ENCODE results near the gene MMP7. TPM values are rescaled to one million over a fixed set of nuclear protein-coding genes. Genes with fewer than 3 reads are reported as not detected.
A peak's percentile ranks its signal among the peaks of the same experiment; 100 is the strongest.

MMP7 gene
- total RNA-seq, 4 donors from 2014 or later = 1.1 TPM; not detected in 3

DNA sequence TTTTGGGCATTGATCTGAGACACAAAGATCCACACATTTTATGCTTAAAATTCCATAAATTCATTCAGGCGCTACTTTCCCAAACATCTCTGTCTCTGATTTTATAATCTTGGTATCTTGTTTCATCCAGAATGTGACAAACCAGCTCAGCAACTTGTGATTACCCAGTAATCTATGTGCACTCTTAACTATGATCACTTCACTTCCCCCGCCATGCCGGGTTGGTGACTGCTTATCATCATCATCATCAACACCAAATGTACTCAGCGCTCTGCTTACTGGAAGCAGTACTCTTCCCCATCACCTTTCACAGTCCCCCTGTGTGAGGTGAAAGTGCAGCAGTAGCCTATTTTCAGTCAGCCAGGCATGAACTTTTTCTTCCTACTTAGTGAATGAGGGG lies 15.2 kb upstream of the MMP7 start:
- Histone ChIP-seq H3K4me3 (no peak overlapping the region), H3K27me3 (no peaks in the 10 kb centered on the region), H3K27ac (no peak overlapping the region), H3K9me3 (no peaks in the 10 kb centered on the region), H3K4me1 (no peaks in the 10 kb centered on the region), H3K36me3 (no peaks in the 10 kb centered on the region)
- no peak for TF ChIP-seq POLR2A (IDR thresholded peaks at IDR 0.05)
- TF ChIP-seq, protein P1, sequence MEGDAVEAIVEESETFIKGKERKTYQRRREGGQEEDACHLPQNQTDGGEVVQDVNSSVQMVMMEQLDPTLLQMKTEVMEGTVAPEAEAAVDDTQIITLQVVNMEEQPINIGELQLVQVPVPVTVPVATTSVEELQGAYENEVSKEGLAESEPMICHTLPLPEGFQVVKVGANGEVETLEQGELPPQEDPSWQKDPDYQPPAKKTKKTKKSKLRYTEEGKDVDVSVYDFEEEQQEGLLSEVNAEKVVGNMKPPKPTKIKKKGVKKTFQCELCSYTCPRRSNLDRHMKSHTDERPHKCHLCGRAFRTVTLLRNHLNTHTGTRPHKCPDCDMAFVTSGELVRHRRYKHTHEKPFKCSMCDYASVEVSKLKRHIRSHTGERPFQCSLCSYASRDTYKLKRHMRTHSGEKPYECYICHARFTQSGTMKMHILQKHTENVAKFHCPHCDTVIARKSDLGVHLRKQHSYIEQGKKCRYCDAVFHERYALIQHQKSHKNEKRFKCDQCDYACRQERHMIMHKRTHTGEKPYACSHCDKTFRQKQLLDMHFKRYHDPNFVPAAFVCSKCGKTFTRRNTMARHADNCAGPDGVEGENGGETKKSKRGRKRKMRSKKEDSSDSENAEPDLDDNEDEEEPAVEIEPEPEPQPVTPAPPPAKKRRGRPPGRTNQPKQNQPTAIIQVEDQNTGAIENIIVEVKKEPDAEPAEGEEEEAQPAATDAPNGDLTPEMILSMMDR (IDR thresholded peaks at IDR 0.05) = no peak
- DNase-seq = no peak

DNA sequence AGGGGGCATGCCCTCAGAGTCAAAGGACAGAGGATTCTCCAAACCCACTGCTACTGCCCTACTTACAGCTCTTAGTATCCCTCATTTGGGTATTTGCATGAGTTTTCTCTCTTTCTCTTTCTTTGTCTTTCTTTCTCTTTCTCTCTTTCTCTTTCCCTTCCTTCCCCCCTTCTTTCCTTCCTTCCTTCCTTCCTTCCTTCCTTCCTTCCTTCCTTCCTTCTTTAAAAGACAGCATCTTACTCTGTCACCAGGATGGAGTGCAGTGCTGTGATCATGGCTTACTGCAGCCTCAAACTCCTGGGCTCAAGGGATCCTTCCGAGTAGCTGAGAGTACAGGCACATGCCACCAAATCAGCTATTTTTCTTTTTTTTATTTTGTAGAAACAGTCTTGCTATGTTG lies 14.0 kb upstream of the MMP7 start:
- Histone ChIP-seq H3K9me3 (no peaks in the 10 kb centered on the region), H3K27ac (no peak overlapping the region), H3K36me3 (no peaks in the 10 kb centered on the region), H3K4me1 (no peaks in the 10 kb centered on the region), H3K4me3 (no peak overlapping the region), H3K27me3 (no peaks in the 10 kb centered on the region)
- TF ChIP-seq, protein P1 (IDR thresholded peaks at IDR 0.05) = no peak
- no peak for TF ChIP-seq POLR2A (IDR thresholded peaks at IDR 0.05)
- no peak for DNase-seq

DNA sequence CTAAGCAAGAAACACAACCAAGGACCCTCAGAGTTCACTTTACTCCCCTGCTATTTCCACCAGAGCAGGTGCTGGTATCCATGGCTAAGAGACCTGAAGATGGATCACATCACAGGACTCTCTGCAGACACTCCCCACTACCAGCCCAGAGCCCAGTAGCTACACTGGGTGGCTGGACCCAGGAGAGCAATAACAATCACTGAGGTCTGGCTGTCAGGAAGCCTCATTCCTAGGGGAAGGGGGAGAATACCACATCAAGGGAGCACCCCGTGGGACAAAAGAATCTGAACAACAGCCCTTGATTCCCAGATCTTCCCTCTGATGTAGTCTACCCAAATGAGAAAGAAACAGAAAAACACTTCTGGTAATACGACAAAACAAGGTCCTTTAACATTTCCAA lies 9.0 kb upstream of the MMP7 start:
- H3K27ac ChIP-seq = no peak overlapping the region
- no peaks in the 10 kb centered on the region for H3K27me3 ChIP-seq
- TF ChIP-seq POLR2A (IDR thresholded peaks at IDR 0.05) = no peak
- TF ChIP-seq, protein P1 (IDR thresholded peaks at IDR 0.05) = no peak
- no peak overlapping the region for H3K4me3 ChIP-seq
- DNase-seq = no peak
- H3K4me1 ChIP-seq = no peaks in the 10 kb centered on the region
- no peaks in the 10 kb centered on the region for H3K9me3 ChIP-seq
- no peaks in the 10 kb centered on the region for H3K36me3 ChIP-seq

DNA sequence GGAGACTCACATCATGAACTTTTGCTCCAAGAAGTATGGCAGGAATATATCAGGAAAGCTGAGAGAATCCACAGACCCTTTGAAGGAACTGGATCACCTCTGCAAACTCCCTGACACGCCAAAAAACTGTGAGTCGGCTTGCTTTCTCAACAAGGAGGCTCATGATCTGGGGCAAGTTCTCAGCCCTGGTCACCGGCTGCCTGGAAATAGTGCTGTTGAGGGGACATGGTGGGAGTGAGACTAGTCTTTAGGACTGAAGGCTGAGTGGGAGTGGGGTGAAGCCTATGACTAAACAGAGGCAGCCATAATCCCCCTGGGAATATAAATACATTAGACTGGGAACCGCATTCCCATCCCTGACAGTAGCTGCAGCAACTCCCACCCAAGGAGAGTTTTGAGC lies 8.4 kb upstream of the MMP7 start:
- Histone ChIP-seq H3K4me3 (no peak overlapping the region), H3K9me3 (no peaks in the 10 kb centered on the region), H3K27me3 (no peaks in the 10 kb centered on the region), H3K36me3 (no peaks in the 10 kb centered on the region), H3K4me1 (no peaks in the 10 kb centered on the region), H3K27ac (no peak overlapping the region)
- no peak for DNase-seq
- no peak for TF ChIP-seq POLR2A (IDR thresholded peaks at IDR 0.05)
- TF ChIP-seq, protein P1 (IDR thresholded peaks at IDR 0.05) = no peak

DNA sequence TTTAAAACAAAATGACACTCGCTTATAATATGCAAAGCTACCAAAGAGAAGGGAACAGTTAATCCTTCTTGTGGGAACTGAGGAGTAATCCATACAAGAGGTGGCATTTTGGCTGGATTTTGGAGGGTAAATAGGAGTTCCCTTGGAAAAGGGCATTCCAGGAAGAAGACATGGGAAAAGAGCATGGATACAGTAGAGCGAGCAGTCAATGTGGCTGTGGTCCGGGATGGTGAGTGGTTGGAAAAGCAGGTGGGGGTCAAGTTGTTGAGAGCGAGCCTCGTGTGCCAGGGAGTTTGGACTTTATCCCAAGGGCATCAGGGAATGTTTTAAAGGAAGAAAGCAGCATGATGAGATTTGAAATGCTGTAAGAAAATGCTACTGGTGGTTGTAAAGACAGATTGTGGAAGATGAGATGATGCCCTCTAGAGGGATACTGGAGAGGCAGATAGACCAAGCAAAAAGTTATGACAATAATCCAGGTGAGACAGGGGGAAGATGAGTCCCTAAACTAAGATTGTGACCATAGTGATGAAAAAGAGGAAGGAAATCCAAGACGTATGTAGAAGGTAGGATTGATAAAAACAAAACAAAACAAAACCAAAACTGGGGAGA lies 3.8 kb upstream of the MMP7 start:
- Histone ChIP-seq H3K36me3 (no peaks in the 10 kb centered on the region), H3K27me3 (no peaks in the 10 kb centered on the region), H3K27ac (no peak overlapping the region), H3K4me3 (no peak overlapping the region), H3K9me3 (no peaks in the 10 kb centered on the region), H3K4me1 (no peaks in the 10 kb centered on the region)
- no peak for DNase-seq
- no peak for TF ChIP-seq POLR2A (IDR thresholded peaks at IDR 0.05)
- TF ChIP-seq, protein P1 (IDR thresholded peaks at IDR 0.05) = peak in 1 of 6 experiments; percentile 6

DNA sequence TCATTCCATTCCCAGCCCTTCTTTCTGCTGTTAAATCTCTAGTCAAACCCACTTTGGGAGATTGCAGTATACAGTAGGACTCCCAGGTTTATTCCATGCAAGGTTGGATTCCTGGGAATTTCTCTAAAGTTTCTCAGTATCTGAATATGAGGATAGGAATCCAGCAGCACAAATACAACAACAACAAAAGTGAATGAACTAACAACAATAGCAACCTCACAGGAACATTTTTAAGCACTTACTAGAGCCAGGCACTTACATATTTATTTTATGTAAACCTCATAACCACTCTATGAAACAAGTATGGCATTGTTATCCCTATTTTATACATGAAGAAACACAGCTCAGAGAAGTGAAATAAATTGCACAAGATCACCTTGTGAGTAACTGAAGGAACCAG lies 1.9 kb downstream of the MMP7 start:
- Histone ChIP-seq H3K4me1 (no peaks in the 10 kb centered on the region), H3K27me3 (no peaks in the 10 kb centered on the region), H3K27ac (no peak overlapping the region), H3K9me3 (no peaks in the 10 kb centered on the region), H3K36me3 (no peaks in the 10 kb centered on the region), H3K4me3 (no peak overlapping the region)
- TF ChIP-seq, protein P1 (IDR thresholded peaks at IDR 0.05) = no peak
- TF ChIP-seq POLR2A (IDR thresholded peaks at IDR 0.05) = no peak
- DNase-seq = no peak

Data from Peyer's patch (tissue), 4 donors.